OCI-LY7 (cell line): ENCODE results near the gene PRR23B.

Experiments
- EZH2phosphoT487 ChIP-seq: fragments of 200-600 bp; sonication (generic); IDR thresholded peaks from 2 replicates; pipeline ENCODE4 v1.6.1; 2018; ENCODE audit warnings: low read depth, borderline replicate concordance, mild to moderate bottlenecking, mixed run types, antibody characterized with exemption, low read length, moderate library complexity, mixed read lengths
- TF ChIP-seq, protein P1 (sequence below): fragments of 200-600 bp; sonication (generic); conservative IDR thresholded peaks from 2 replicates; pipeline ENCODE4 v1.5.1; 2014; ENCODE audit warnings: mild to moderate bottlenecking, antibody characterized with exemption, low read length, moderate library complexity, mixed read lengths

DNA sequence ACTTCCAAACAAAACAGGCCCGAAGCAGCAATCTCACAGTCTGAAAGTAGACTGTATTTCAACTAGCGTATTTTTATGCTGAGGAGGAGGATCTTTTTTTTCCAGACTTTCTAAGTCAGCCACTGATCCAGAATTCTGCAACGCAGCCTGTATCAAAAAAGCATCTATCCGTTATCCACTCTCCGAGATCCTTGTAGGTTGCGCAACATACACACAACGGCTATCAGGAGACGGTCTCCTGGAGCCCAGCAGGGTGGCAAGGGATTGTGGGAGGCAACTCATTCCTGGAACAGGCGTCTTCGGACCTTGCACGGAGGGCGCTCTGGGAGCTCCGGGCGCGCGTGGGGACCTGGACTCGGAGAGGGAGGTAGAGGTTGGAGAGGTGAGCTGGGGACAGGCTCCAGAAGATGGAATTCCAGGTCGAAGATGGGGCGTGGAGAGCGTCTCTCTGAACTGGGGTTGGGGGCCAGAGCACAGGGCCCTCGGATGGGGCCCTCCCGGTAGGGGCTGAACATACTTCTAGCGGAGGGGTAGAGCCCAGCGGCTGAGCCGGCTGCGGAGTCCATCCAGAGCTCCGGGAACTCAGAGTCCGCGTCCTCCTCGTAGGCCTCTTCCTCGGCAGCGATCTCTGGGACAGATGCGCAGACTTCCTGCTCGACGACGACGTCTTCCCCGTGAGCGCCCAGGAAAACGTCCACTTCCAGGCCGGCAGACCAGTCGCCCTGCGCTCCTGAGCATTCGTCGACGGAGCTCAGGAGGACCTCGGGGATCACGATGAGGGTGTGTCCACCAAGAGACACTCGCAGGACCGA lies 23.0 kb upstream of the PRR23B start:
- TF ChIP-seq, protein P1, sequence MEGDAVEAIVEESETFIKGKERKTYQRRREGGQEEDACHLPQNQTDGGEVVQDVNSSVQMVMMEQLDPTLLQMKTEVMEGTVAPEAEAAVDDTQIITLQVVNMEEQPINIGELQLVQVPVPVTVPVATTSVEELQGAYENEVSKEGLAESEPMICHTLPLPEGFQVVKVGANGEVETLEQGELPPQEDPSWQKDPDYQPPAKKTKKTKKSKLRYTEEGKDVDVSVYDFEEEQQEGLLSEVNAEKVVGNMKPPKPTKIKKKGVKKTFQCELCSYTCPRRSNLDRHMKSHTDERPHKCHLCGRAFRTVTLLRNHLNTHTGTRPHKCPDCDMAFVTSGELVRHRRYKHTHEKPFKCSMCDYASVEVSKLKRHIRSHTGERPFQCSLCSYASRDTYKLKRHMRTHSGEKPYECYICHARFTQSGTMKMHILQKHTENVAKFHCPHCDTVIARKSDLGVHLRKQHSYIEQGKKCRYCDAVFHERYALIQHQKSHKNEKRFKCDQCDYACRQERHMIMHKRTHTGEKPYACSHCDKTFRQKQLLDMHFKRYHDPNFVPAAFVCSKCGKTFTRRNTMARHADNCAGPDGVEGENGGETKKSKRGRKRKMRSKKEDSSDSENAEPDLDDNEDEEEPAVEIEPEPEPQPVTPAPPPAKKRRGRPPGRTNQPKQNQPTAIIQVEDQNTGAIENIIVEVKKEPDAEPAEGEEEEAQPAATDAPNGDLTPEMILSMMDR = no peak
- no peak for TF ChIP-seq EZH2phosphoT487
